K562 (cell line): ENCODE data around the gene NDUFB10. TPM values are rescaled to one million over a fixed set of nuclear protein-coding genes. Genes with fewer than 3 reads are reported as not detected.
A peak's percentile ranks its signal among the peaks of the same experiment; 100 is the strongest.

Source experiments
- AFF4 ChIP-seq: sonication (generic); formaldehyde crosslinking; IDR thresholded peaks from 2 replicates; pipeline ENCODE4 v1.8.0; 2023; ENCODE audit warnings: mild to moderate bottlenecking, missing genetic modification reagents
- ARNT ChIP-seq, 2 experiments: fragments of 450-650 bp; IDR thresholded peaks; 2 replicates each; pipeline ENCODE4 v1.6.1; 2016; ENCODE audit warnings: mild to moderate bottlenecking in 1 of 2
- FOXA1 ChIP-seq: fragments of 450-650 bp; IDR thresholded peaks from 2 replicates; pipeline ENCODE4 v1.6.1; 2016; ENCODE audit warnings: mild to moderate bottlenecking, borderline replicate concordance
- HDAC6 ChIP-seq: IDR thresholded peaks from 2 replicates; pipeline ENCODE4 v1.6.1; 2012; ENCODE audit warnings: low read depth, mild to moderate bottlenecking, control low read depth, inconsistent platforms, low read length, moderate library complexity
- LEF1 ChIP-seq: fragments of 450-650 bp; IDR thresholded peaks from 2 replicates; pipeline ENCODE4 v1.6.1; 2016; ENCODE audit warnings: mild to moderate bottlenecking
- MGA ChIP-seq: fragments of 450-650 bp; IDR thresholded peaks from 2 replicates; pipeline ENCODE4 v1.6.1; 2016; ENCODE audit warnings: mild to moderate bottlenecking, moderate library complexity
- POLR2B ChIP-seq: fragments of 450-650 bp; IDR thresholded peaks from 2 replicates; pipeline ENCODE4 v1.6.1; 2018; ENCODE audit warnings: low read depth; ENCODE audit not compliant: partially characterized antibody
- THRAP3 ChIP-seq: fragments of 450-650 bp; IDR thresholded peaks from 2 replicates; pipeline ENCODE4 v1.6.1; 2016; ENCODE audit warnings: mild to moderate bottlenecking, inconsistent platforms, borderline replicate concordance
- TRIM25 ChIP-seq: fragments of 450-650 bp; IDR thresholded peaks from 2 replicates; pipeline ENCODE4 v1.7.0; 2016; ENCODE audit warnings: borderline replicate concordance
- ZNF584 ChIP-seq: fragments of 200-800 bp; sonication (Bioruptor generic); IDR thresholded peaks from 2 replicates; pipeline ENCODE4 v1.6.1; 2016; ENCODE audit warnings: low read depth, mild to moderate bottlenecking, missing genetic modification characterization, missing compliant biosample characterization
- polyA plus RNA-seq, 8 experiments: library from polyadenylated mRNA; depleted of rRNA in 4 of 8; stranded (reverse) in 5 of 8; unstranded in 3 of 8; fragments of >200 nt; fragmentation: Nextera tagmentation in 2 of 8; fragmentation: Illumina TruSeq in 1 of 8; extraction: Ambion mirVana in 2 of 8; extraction: Trizol in 1 of 8; gene quantifications; 2 replicates each; pipeline versions ENCODE4 v1.2.1 to v1.2.3, GENCODE V29; 2011 to 2014; ENCODE audit warnings: inconsistent platforms in 1 of 8, missing spikeins in 1 of 8
- total RNA-seq, 7 experiments: library from RNA; depleted of rRNA in 6 of 7; stranded (reverse); fragments of >200 nt in 6 of 7; fragmentation: Illumina TruSeq in 2 of 7; extraction: Trizol in 2 of 7; gene quantifications; 2 replicates each; pipeline versions ENCODE4 v1.2.1 to v1.2.3, GENCODE V29; 2011 to 2021; ENCODE audit warnings: low replicate concordance in 1 of 7

NDUFB10 gene
- total and polyA plus RNA-seq, 9 of the 15 experiments (the other 6 are each of a cell fraction or from before 2014, with no cell fraction given): 69.3 to 527 (median 161) TPM

- peak; percentile 89 for TF ChIP-seq MGA
- TF ChIP-seq POLR2B: peak; percentile 89
- TF ChIP-seq FOXA1: no peak
- peak; percentile 21 to 71; a peak in 1 of 4 replicates for TF ChIP-seq ARNT (IDR thresholded peaks at IDR 0.05)
- no peak for TF ChIP-seq AFF4 (CRISPR knock-in tag)
- TF ChIP-seq HDAC6: no peak
- TF ChIP-seq THRAP3: no peak
- TF ChIP-seq TRIM25: no peak
- peak; percentile 36; the same call in 1 of the 2 replicates for TF ChIP-seq LEF1
- TF ChIP-seq ZNF584 (CRISPR knock-in tag): no peak
Measured at GRCh38 chr16:2009791-2010510, 50.6 kb downstream of the NDUFB10 start, which contains the start of gene ZNF598 (continued).
